Adrenal gland (tissue), 12 donors: ENCODE data around the gene ZNF600. TPM values are rescaled to one million over a fixed set of nuclear protein-coding genes. Genes with fewer than 3 reads are reported as not detected.

Source experiments
- polyA plus RNA-seq, 3 donors: library from polyadenylated mRNA; stranded (reverse); fragments of 200-250 nt in 2 of 3; fragments of 350-450 nt in 1 of 3; fragmentation: Illumina TruSeq in 1 of 3; extraction: RNeasy Lipid Tissue Mini Kit (QIAGEN cat#74804) in 1 of 3; gene quantifications; one replicate each; pipeline ENCODE4 v1.2.3, GENCODE V29; 2013 to 2014
- total RNA-seq, 9 donors: library from RNA; depleted of rRNA in 4 of 9; stranded (reverse); fragments of >200 nt in 4 of 9; fragments of 120-200 nt in 1 of 9; fragmentation: NEBNext Ultra II Directional in 1 of 9; extraction: Animal tissue kit (Norgen Biotek cat#: 25700) in 1 of 9; gene quantifications; one replicate each; pipeline versions ENCODE4 v1.1.0 to v1.2.4, GENCODE V29; 2013 to 2023
- donor health status: healthy with polysubstance abuse.
- donor health status: Bipolar disorder and iron deficiency.
- donor health status: DM: yes; HTN: yes; CAD: no.
- donor health status: DM: no; HTN: no; CAD: no.
- donor health status: DM: no; HTN: no; CAD: no.
- donor health status: DM: yes; HTN: yes; CAD: no.

The ZNF600 gene
- total and polyA plus RNA-seq, 12 donors, result 0.42 to 17.7 (median 5.7) TPM

Other genes with a start within 250 kb of the ZNF600 start
- gene ZNF701, start 216.5 kb downstream of the ZNF600 start, total RNA-seq, result 10 to 100 TPM in 6 of 9 donors, 1 to 10 TPM in 3; 4.6 to 21.3 (median 13.0) TPM
- gene ZNF701, start 216.5 kb downstream of the ZNF600 start, polyA plus RNA-seq, result 1 to 10 TPM; 4.0 to 10.0 (median 7.5) TPM
- 100 to 1,000 TPM in 2 of 9 donors, 10 to 100 TPM in 7; 23.4 to 185 (median 47.4) TPM for gene ZNF83, start 148.4 kb downstream of the ZNF600 start, total RNA-seq
- gene ZNF83, start 148.4 kb downstream of the ZNF600 start, polyA plus RNA-seq, result 100 to 1,000 TPM in 2 of 3 donors, 10 to 100 TPM in 1; 50.0 to 344 (median 165) TPM
- gene ZNF611, start 51.7 kb downstream of the ZNF600 start, total RNA-seq, result 10 to 100 TPM in 6 of 9 donors, 1 to 10 TPM in 3; 8.3 to 21.8 (median 13.8) TPM
- 1 to 10 TPM; 3.8 to 6.8 (median 5.7) TPM for gene ZNF611, start 51.7 kb downstream of the ZNF600 start, polyA plus RNA-seq
- gene ZNF28, start 34.8 kb upstream of the ZNF600 start, total RNA-seq, result 10 to 100 TPM; 11.3 to 51.9 (median 16.9) TPM
- gene ZNF28, start 34.8 kb upstream of the ZNF600 start, polyA plus RNA-seq, result 10 to 100 TPM in 1 of 3 donors, 1 to 10 TPM in 2; 2.1 to 32.2 (median 2.7) TPM
- 100 to 1,000 TPM in 1 of 9 donors, 10 to 100 TPM in 8; 10.7 to 109 (median 18.9) TPM for gene ZNF468, start 70.8 kb upstream of the ZNF600 start, total RNA-seq
- 10 to 100 TPM in 1 of 3 donors, 1 to 10 TPM in 2; 5.5 to 30.6 (median 5.6) TPM for gene ZNF468, start 70.8 kb upstream of the ZNF600 start, polyA plus RNA-seq
- gene ZNF320, start 110.8 kb upstream of the ZNF600 start, total RNA-seq, result 10 to 100 TPM in 6 of 9 donors, 1 to 10 TPM in 3; 6.5 to 21.3 (median 13.7) TPM
- 10 to 100 TPM in 1 of 3 donors, 1 to 10 TPM in 2; 4.0 to 11.6 (median 8.1) TPM for gene ZNF320, start 110.8 kb upstream of the ZNF600 start, polyA plus RNA-seq
- 1 to 10 TPM; 2.2 to 9.0 (median 4.8) TPM for gene ZNF888, start 136.6 kb upstream of the ZNF600 start, total RNA-seq
- 1 to 10 TPM; 2.6 to 4.7 (median 4.0) TPM for gene ZNF888, start 136.6 kb upstream of the ZNF600 start, polyA plus RNA-seq
- 10 to 100 TPM in 6 of 9 donors, 1 to 10 TPM in 3; 4.2 to 29.3 (median 11.8) TPM for gene ZNF816, start 176.1 kb upstream of the ZNF600 start, total RNA-seq
- gene ZNF816, start 176.1 kb upstream of the ZNF600 start, polyA plus RNA-seq, result 10 to 100 TPM in 1 of 3 donors, 1 to 10 TPM in 2; 2.3 to 13.1 (median 4.3) TPM
- gene ERVV-1, start 227.1 kb upstream of the ZNF600 start, total RNA-seq, result not detected
- not detected for gene ERVV-1, start 227.1 kb upstream of the ZNF600 start, polyA plus RNA-seq